GM21367 (cell line): ENCODE data around the gene MIS18A.
"Not testable (repeated sequence)": the region's sequence is repeated elsewhere in the genome, so short reads cannot be mapped to it uniquely, and the experiment has no call there.

Source experiments
- ATAC-seq: cut with Tn5 transposase; IDR thresholded peaks from one replicate; pipeline ENCODE4 v1.9.1; 2021; ENCODE audit not compliant: unreplicated experiment

MIS18A gene, protein sequence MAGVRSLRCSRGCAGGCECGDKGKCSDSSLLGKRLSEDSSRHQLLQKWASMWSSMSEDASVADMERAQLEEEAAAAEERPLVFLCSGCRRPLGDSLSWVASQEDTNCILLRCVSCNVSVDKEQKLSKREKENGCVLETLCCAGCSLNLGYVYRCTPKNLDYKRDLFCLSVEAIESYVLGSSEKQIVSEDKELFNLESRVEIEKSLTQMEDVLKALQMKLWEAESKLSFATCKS

DNA sequence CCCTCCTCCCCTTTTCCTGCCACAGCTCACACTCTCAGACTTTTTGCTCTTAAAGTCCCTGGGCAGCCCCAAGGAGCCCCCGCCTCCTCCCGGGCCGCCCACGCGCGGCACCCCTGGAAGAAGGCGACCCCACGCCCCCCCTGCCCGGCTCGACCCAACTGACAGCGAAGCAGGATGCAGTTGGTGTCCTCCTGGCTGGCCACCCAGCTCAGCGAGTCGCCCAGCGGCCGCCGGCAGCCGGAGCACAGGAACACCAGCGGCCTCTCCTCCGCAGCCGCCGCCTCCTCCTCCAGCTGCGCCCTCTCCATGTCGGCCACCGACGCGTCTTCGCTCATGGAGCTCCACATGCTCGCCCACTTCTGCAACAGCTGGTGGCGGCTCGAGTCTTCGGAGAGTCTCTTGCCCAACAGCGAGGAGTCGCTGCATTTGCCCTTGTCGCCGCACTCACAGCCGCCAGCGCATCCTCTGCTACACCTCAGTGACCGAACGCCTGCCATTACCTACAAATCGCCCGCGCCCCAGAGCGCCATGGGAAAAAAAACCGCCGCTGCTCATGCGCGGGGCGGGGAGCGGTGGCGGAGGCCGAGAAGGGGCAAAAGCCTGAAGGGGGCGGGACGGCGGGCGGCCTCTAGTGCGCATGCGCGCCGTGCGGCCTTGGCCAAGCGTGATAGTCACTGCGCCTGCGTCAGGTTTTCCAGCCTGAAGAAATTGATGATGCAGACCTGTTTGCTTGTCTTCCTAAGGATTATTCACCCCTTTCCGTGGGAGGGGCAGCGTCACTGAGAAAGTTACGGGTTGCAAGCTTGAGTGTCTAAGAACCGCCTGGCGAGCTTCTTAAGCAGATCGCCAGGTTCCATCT lies at the start of gene MIS18A:
MIS18A (minus strand) TSS at position 532 of the 859 bp plus-strand sequence; CDS start at position 497, 35 bp downstream.
- ATAC-seq = peak; percentile 88

DNA sequence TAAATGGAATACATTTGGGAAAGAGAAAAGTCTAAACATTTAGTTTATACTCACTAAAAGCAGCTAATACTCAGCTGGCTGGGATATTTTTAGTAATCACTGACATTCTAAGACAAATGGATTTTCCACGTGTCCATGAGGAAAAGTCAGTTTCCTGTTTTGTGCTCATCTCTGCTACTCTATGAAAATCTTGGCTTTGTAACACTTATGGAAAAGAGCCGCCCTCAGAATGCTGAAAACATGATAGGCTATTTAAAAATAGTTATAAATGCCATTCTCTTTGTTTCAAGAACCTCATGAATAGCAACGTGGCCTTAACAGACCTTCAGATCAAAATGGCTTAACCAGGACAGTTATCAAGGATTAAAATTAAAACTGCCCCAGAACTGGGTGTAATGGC lies 49.7 kb upstream of the MIS18A start:
- no peak for ATAC-seq

DNA sequence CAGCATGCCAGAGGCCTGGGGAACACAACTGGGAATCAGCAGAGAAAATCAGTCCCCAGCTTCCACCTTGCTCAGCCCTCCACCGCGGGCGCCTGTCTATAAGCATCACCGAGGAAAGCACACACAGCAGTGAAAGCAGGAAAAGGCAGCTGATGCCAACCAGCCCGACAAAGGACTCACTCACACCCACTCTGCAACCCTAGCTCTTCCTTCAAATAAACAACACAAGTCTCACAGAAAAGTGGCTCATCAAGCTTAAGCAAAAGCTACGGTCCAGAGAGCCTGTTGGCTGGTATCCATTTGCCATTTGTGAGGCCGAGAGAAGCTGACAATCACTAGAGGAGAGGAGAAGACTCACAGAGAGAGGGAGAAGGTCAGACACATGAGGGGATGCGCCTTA lies 46.9 kb upstream of the MIS18A start:
- no peak for ATAC-seq

DNA sequence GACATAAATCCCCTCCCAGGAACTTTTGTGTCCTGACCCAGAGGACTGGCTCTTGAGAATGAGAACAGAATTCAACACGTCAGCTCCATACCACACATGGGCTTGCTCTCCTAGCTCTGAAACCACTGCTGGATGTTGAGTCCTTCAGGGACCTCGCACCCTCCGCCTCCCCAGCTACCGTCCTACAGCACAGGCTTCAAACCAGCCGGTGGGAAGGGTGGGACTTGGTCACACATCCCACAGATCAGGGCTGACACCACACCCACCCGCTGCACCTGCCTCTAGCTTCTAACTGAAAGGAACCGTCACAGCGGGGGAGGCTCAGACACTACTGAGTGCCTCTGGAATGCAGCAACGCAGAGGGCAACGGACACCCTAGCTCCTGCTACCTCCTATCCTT lies 43.8 kb upstream of the MIS18A start:
- no peak for ATAC-seq

DNA sequence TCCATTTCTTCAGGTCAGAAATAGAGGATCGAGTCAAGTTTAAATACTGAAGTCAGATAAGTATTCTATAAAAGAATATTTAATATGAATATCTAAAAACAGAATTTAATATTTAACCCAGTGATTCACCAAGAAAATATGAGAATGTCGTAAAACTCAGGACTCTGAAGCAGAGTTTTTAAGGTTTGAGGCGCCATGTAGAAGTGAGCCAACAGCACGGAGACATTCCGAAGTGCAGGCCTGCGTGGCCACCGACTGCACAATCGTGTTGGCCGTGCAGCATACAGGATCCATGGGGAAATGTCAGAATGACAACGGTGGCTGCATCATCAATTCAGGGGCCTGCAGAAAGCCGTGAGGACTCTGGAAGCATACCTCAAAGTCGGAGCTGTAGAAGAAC lies 43.3 kb upstream of the MIS18A start:
- ATAC-seq = no peak

DNA sequence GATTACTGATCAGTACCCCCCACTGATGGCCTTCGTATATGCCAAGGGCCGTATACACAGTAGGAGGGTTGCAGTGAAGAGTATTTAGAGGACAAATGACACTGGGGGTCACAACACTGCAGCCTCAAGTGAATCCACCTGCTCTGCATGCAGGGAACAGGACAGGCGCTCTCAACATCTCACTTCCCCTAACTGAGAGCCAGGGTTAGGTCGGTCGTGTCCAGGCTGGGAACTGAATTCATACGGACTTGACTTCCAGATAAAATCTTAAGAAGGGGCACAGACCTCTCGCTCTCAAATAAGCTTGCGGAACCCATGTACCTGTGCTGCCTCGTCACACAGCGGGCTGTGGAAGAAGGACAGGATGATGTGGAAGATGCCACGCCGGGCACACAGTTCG lies 42.6 kb upstream of the MIS18A start:
- no peak for ATAC-seq

DNA sequence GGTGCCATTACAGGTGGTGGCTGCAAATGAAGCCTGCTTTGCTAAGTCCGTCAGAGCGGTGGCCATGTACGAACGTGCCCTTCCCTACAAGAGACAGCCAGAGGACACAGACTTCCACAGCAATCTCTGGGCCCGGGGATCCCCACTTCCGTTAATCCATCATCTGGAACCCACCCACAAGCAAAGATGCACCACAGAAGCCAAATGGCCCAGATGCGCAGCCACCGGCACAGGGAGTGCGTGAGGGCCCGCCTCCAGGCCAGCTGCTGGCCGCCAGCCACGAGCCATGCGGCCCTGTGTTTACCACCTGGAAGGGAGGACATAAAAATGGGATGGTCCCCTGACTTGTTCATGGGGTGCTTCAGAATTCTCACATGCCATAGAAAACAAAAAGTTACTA lies 41.9 kb upstream of the MIS18A start:
- ATAC-seq = no peak

DNA sequence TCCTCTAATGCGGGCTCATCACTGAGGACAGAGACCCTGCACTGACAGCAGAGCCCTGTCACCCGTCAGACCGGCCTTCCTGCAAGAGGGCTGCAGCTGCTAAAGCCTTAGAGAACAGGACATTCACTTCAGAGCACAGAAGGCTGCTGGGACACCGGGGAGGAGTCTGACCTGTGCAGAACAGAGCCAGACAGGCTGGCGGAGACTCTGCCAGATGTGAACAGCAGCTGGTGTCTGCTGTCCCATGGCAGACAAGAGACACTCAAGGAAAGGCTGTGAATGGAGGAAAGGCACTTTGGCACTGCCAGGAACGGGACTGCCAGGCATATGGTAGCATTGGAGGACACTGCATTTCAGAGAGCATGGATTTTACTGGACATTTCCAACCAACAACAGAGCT lies 41.2 kb upstream of the MIS18A start:
- ATAC-seq = no peak

DNA sequence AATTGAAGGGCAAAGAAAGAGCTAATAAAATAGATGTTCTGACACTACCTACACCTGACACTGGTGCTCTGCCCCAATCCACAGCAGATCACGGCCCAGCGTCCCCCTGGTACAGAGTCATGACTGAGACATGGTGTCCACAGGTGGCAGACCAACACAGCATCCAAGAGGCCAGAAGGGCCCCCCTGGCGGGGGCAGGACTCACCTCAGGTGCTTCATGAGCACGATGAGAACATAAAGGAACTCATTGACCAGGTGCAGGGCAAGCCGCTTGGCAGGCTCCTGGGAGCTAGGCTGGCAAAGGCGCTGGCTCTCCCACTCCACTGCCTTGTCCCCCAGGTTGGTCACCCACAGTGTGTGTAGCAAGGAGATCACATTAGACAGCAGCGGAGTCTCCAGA lies 40.2 kb upstream of the MIS18A start:
- no peak for ATAC-seq

DNA sequence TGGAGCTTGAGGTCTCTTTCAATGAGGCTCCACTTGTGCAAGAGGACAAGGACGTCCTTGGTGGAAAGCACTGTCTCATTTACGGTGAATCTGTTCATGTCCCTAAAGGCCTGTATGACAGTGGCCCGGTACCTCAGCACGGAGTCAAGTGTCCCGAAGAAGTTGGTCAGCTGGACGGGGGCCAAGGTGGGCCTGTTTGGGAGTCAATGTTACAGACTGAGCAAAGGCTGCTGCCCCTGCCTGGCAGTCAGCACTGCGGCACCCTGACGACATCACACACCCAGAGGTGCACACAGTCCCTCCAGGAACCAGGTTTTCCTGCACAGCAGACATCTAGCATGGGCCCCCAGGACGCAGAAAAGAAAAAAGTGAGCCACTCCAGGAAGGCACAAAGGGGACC lies 38.9 kb upstream of the MIS18A start:
- no peak for ATAC-seq

DNA sequence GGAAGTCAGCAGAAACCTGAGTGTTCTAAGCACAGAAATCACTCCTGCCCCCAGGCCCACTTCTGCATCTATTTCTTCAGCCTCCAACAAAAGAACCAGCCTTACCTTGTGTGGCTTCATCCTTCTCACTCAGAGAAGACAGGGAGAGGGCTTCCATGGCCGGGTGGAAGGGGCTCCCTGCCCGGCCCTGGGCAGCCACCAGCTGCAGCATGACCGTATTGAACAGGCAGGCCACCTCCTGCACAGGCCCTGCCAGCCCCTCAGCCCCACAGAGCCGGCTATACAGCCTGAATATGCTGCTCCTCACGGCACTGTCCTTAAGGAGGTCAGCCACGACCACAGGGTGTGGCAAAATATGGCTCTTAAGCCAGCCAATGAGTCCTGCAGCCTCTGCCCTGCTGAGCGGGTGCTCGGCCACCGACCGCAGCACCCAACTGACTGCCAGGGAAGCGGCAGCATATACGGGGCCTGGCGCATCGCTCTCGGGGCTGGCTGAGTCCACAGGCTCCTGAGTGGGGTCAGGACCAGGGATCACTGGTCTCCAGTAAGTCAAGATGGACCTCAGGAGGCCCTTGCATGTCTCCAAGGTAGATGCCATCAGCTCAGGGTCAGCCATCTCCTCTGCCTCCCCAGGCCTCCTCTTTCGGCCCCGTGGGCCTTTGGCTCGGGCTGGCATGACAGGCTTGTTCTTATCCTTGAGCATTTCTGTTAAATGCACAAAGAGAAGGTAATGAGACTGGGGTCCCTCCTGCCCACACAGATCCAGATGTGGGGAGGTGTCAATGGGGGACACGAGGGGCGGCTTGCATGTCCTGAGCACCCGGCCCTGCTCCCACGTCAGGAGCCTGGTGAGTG lies 37.7 kb upstream of the MIS18A start:
- no peak for ATAC-seq

DNA sequence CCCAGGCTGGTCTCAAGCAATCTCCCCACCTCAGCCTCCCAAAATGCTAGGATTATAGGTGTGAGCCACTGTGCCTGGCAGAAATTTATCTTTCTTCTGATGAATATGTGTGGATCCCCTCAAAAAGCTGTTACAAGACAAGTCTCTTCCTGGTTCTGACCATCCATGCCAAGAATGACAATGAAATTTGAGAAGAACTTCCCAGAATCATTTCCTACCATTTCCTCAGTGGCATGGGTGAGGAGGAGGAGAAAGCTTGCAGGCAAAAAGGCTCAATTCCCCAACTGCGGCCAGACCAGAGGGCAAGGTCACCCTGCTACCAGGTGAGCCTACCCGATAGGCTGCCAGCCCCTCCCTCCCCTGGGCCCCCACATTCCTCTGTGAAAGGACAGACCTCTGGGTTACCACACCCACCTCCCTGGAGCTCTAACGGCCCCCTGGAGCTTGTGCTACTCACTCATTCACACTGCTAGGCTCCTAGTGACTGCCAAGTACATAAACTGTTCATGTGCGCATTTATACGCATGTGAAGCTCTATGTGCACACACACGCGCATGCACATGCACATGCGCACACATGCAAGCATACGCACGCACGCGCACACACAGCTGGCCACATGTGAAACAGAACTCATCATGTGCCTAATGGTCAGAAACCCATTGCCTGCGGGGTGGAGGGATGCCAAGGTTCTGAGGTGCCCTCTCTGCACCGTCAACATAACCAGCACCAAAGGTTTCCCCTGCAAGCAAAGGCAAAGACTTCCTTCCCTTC lies 36.8 kb upstream of the MIS18A start:
- no peak for ATAC-seq

DNA sequence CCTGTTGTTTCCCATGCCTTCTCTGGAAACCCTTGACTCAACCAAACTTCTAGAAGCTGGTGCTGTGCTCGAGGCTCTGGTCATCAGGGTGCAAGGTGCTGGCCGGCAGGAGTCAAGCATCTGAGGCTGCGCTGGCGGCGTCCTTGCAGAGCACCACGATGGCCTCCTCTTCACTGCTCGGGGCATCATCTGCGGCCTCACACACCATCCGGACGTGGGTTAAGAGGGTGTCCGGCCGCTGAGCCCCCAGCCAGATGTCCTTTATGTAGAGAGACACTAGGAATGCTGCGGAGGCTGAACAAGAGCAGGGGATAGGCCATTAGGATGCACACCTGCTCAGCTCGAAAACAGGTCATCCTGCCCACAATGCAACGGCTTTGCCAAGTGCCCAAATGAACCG lies 36.0 kb upstream of the MIS18A start:
- no peak for ATAC-seq

DNA sequence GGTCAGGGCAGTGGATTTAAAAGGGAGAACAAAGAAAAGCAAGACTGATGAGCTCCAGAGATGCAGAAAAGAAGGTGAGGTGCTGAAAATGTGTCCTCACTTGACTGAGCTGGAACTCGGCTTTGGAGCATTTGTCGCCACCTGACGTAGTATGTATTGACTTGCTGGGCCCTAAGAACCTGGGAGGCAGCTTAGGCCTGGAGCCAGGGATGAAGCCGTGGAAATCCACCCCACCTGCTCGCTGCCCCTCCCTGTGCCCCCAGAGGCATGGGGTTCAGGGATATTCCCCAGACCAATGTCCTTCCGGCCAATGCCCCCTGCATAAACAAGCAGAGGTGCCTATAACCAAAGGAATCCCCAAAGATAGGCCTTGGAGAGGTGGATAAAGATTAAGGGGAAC lies 34.1 kb upstream of the MIS18A start:
- ATAC-seq = no peak

DNA sequence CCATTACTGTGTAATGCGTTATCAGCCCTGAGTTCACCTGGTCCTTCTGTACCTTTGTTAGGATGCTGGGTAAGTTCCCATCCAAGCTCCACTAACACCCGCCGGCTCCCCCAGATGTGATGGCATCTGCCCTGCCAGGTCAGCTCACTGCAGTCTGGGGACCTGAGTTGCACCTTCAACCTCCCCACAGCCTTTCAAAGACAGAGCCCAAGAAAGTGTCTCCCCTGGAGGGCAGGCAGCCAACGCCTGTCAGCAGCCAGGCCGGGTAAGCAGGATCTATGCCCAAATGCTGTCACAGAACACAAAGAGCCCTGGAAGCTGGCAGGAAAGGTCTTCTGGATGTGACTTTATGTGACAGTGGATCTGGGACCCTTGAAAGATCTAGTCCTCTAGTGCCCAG lies 33.5 kb upstream of the MIS18A start:
- no peak for ATAC-seq

DNA sequence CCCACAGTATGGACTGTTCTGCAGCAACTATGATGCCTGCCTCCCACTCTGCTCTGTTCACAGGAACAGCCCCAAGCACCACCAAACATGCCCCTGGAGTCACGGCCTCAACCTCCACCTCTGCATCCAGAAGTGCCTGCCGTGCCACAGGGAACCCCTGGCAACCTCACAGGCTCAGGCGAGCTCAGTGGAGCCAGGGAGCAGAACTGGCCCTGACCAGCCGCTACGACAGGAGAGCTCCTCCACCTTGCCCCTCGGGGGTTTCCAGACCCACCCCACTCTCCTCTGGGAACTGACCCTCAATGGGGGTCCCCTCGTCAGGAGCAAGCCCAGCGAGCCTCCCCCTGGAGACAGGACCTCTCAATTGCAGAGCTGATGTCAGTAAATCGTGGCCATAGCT lies 32.8 kb upstream of the MIS18A start:
- ATAC-seq = no peak

DNA sequence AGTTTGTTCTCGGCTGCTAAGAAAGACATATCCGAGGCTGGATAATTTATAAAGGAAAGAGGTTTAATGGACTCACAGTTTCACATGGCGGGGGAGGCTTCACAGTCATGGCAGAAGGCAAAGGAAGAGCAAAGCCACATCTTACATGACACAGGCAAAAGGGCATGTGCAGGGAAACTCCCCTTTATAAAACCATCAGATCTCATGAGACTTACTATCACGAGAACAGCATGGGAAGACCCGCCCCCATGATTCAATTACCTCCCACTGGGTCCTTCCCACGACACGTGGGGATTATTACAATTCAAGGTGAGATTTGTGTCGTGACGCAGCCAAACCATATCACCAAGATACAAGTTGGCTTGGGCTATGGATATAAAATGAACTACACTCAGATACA lies 32.1 kb upstream of the MIS18A start:
- ATAC-seq = not testable (repeated sequence)

DNA sequence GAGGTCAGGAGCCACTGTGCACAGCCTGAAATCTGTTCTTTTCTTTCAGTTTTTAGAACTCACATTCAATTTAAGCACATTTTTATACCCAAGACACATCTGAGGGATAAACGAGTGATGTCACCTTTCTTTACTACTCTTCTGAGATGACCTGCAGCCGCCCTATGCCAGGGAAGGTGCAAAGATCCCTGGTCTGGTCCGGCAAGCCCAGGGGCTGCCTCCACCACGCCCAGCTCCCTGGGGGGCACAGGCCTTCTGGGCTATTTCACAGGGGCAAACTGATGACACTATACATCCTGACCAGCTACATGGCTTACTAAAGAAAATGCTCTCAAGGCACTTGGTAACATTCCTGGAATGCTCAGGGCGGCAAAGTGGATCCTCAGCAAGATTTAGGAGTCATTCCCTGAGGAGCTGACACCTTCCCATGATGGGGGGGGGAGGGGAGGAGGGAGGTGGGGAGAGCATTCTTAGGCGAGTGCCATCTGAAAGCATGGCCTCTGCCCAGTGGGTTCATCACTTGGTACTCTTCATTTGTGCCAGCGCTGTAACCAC lies 31.1 kb upstream of the MIS18A start:
- no peak for ATAC-seq

DNA sequence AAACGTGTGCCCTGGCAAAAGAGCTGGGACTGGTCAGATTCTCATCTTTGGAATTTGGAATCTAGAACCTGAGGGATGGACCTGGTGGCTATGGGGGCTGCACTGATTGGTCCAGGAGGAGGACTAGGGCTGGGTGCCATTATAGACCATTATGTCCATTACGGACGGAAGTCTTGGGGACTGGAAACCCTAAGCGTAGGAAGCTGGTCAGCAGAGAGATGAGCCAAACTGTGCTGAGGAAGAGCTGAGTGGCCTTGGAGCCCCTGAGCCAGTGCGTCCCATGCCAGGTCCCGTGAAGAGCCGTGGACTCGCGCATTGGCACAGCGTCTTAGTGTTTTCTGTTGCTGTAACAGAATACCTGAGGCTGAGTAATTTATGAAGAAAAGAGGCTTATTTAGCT lies 29.8 kb upstream of the MIS18A start:
- ATAC-seq = no peak

DNA sequence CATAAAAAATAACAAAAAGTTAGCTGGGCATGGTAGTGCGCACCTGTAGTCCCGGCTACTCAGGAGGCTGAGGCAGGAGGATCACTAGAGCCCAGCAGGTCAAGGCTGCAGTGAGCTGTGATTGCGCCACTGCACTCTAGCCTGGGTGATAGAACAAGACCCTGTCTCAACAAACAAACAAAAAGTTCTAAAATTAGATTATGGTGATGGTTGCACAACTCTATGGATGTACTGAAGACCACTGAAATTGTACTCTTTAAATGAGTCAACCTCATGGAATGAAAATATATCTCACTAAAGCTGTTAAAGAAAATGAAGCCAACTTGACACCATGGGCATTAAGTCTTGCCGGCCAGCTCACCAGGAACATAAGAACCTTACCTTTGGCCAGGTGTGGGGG lies 28.9 kb upstream of the MIS18A start:
- no peak for ATAC-seq
